ENCODE results near the gene DSE.

- TF ChIP-seq POLR2AphosphoS5 (IDR thresholded peaks at IDR 0.05; ENCODE audit: low read depth, low read length) (no peak), SIN3A (IDR thresholded peaks at IDR 0.05; ENCODE audit: borderline replicate concordance, insufficient read depth, low read length) (no peak), TAF1 (IDR thresholded peaks at IDR 0.05; ENCODE audit: borderline replicate concordance, insufficient read depth, low read length) (no peak)
Measured at GRCh38 chr6:116406678-116407345, 36.1 kb downstream of the DSE start.
